AG10803 (cell line): Measurements from ENCODE around the gene HPN.

Experiments used
- DNase-seq: peaks from one replicate; pipeline ENCODE4 v3.0.0; 2010; ENCODE audit warnings: low read depth
- H3K4me3 ChIP-seq: 2 replicates; pipeline ENCODE4 v1.5.1; 2011; ENCODE audit warnings: mild to moderate bottlenecking, low read length, control low read depth
- TF ChIP-seq, protein P1 (sequence below): conservative IDR thresholded peaks from 2 replicates; pipeline ENCODE4 v1.5.1; 2011; ENCODE audit warnings: mild to moderate bottlenecking, low read length, control low read depth, inconsistent platforms

Gene HPN

GRCh38 chr19:35042056-35042730 lies 672 bp downstream of the HPN start:
- no peak overlapping the region for H3K4me3 ChIP-seq
- no peak for DNase-seq
- TF ChIP-seq, protein P1, sequence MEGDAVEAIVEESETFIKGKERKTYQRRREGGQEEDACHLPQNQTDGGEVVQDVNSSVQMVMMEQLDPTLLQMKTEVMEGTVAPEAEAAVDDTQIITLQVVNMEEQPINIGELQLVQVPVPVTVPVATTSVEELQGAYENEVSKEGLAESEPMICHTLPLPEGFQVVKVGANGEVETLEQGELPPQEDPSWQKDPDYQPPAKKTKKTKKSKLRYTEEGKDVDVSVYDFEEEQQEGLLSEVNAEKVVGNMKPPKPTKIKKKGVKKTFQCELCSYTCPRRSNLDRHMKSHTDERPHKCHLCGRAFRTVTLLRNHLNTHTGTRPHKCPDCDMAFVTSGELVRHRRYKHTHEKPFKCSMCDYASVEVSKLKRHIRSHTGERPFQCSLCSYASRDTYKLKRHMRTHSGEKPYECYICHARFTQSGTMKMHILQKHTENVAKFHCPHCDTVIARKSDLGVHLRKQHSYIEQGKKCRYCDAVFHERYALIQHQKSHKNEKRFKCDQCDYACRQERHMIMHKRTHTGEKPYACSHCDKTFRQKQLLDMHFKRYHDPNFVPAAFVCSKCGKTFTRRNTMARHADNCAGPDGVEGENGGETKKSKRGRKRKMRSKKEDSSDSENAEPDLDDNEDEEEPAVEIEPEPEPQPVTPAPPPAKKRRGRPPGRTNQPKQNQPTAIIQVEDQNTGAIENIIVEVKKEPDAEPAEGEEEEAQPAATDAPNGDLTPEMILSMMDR, result no peak

DNA sequence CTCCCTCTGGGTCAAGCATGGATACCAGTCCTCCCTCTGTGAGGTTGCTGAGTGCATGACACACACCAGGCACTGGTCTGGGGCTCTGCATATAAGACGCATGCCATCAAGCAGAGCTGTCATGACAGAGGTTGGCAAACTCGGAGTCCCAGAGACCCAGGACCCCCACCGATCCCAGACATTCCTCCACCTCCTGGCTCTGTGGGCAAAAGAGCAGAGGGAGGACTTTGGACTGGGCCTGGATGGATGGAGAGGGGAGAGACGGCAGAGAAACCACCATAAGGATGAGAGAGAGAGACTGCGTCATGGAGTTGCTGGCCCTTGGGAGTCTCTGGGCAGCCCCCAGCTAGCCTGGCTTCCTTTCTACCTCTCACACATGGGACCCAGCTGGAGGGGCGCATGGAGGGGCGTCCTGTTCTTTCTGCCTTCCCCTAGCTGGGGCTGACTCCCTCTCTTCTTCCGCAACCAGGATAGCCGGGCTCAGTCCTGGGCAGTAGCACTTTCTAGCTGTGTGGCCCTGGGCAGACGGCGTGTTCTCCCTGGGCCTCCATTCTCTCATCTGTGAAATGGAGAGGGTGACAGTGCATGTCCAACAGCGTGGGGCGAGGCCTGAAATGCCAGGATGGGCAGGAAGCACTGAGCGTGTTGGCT lies 1.6 kb downstream of the HPN start:
- no peak for DNase-seq
- no peak overlapping the region for H3K4me3 ChIP-seq
- TF ChIP-seq, protein P1, result no peak

- DNase-seq, result peak; percentile 5
- TF ChIP-seq, protein P1, result no peak
- no peak overlapping the region for H3K4me3 ChIP-seq
These were observed 2.4 kb downstream of the HPN start for GRCh38 chr19:35043906-35044305.

GRCh38 chr19:35044317-35045117 lies 3.0 kb downstream of the HPN start:
- peak; percentile 45 for DNase-seq
- no peak overlapping the region for H3K4me3 ChIP-seq
- TF ChIP-seq, protein P1, result peak; percentile 98

- TF ChIP-seq, protein P1, result peak; percentile 50
- peak; percentile 45 for DNase-seq
- no peak overlapping the region for H3K4me3 ChIP-seq
These were observed 4.3 kb downstream of the HPN start for GRCh38 chr19:35045667-35046300.

GRCh38 chr19:35046461-35046860 lies 4.9 kb downstream of the HPN start:
- DNase-seq, result no peak
- H3K4me3 ChIP-seq, result no peak overlapping the region
- TF ChIP-seq, protein P1, result no peak
